Thyroid gland (tissue), 4 donors: ENCODE data around the gene CTPS1. TPM values are rescaled to one million over a fixed set of nuclear protein-coding genes. Genes with fewer than 3 reads are reported as not detected.

Source experiments
- DNase-seq, 2 donors: peaks; one replicate each; pipeline ENCODE4 v3.0.0-alpha.2; 2019
- H3K27ac ChIP-seq, 3 donors: fragments of 200-600 bp; sonication (generic); 1 replicate in 2 of 3; 2 replicates in 1 of 3; pipeline ENCODE4 v1.5.1; 2016 to 2019; ENCODE audit warnings: mild to moderate bottlenecking in 1 of 3, moderate library complexity in 1 of 3
- H3K27me3 ChIP-seq: fragments of 200-600 bp; sonication (generic); one replicate; pipeline ENCODE4 v1.5.1; 2019
- H3K36me3 ChIP-seq, 2 donors: fragments of 200-600 bp; sonication (generic); one replicate each; pipeline ENCODE4 v1.5.1; 2016 to 2019
- H3K4me1 ChIP-seq, 2 donors: fragments of 200-600 bp; sonication (generic); one replicate each; pipeline ENCODE4 v1.5.1; 2017 to 2019
- H3K4me3 ChIP-seq, 3 donors: fragments of 200-600 bp; sonication (generic); replicated peaks in 1 of 3; 1 replicate in 2 of 3; 2 replicates in 1 of 3; pipeline ENCODE4 v1.5.1; 2016; ENCODE audit warnings: mild to moderate bottlenecking in 1 of 3
- H3K9me3 ChIP-seq: fragments of 200-600 bp; sonication (generic); one replicate; pipeline ENCODE4 v1.5.1; 2017
- CTCF ChIP-seq, 6 experiments: fragments of 200-600 bp in 3 of 6; fragments of 450-650 bp in 3 of 6; sonication (generic) in 3 of 6; IDR thresholded peaks; one replicate each; pipeline ENCODE4 v1.5.1; 2016 to 2019; ENCODE audit warnings: antibody characterized with exemption in 6 of 6, mild to moderate bottlenecking in 2 of 6, inconsistent platforms in 1 of 6, moderate library complexity in 1 of 6
- POLR2A ChIP-seq, 2 donors: fragments of 450-650 bp; IDR thresholded peaks; one replicate each; pipeline ENCODE4 v1.6.1; 2017; ENCODE audit warnings: antibody characterized with exemption in 2 of 2, mild to moderate bottlenecking in 2 of 2, moderate library complexity in 1 of 2
- WGBS, 2 donors: methylation state at CpG; one replicate each; pipeline ENCODE4 v1.1.5; 2017; 5-methylcytosine and 5-hydroxymethylcytosine counted together
- intact Hi-C: fragments of 100-400 bp; cut with DNase I; formaldehyde crosslinking; loops from one replicate; pipeline ENCODE4 v1.15.1; 2023
- total RNA-seq, 4 donors: library from RNA; depleted of rRNA; stranded (reverse); fragments of >200 nt; gene quantifications; one replicate each; pipeline ENCODE4 v1.2.3, GENCODE V29; 2016

CTPS1 gene
- 10 to 100 TPM; 10.1 to 20.3 (median 11.8) TPM for total RNA-seq

- peak within 1 kb of the TSS; percentile 94 to 96 (median 94) for H3K27ac ChIP-seq
- peaks cover 23 to 38% of the 10 kb centered on the region in 2 donors for H3K4me1 ChIP-seq
- H3K9me3 ChIP-seq = no peaks in the 10 kb centered on the region
- 0% methylated on average over 5 to 14 of the region's 96 CpGs for WGBS, 2 donors
- intact Hi-C loops = no loop called here
- peak within 1 kb of the TSS; percentile 22 to 69 (median 58) for H3K4me3 ChIP-seq
- TF ChIP-seq POLR2A (IDR thresholded peaks at IDR 0.05) = peak in 1 of 2 donors; percentile 96
- TF ChIP-seq CTCF (IDR thresholded peaks at IDR 0.05) = peak in 1 of 6 experiments; percentile 9
- no peaks in the 10 kb centered on the region for H3K36me3 ChIP-seq
- peak; percentile 95 to 97 for DNase-seq
- H3K27me3 ChIP-seq = no peaks in the 10 kb centered on the region
Observed at GRCh38 chr1:40979241-40980067, at the start of gene CTPS1. Gene CTPS1 (plus strand): TSS chr1:40979696. CDS start chr1:40983291, 3,595 bp downstream.

- no peak for DNase-seq
Observed at GRCh38 chr1:40930174-40930964, 49.1 kb upstream of the CTPS1 start.

GRCh38 chr1:40931601-40932000, 47.9 kb upstream of the CTPS1 start:
- WGBS, 2 donors = 71 to 76% methylated on average over 5 of the region's 5 CpGs
- Histone ChIP-seq H3K4me1 (no peaks in the 10 kb centered on the region), H3K27ac (no peak overlapping the region), H3K9me3 (no peaks in the 10 kb centered on the region), H3K27me3 (no peaks in the 10 kb centered on the region), H3K4me3 (no peak overlapping the region), H3K36me3 (no peaks in the 10 kb centered on the region)
- no peak for DNase-seq
- intact Hi-C loops = no loop called here
- no peak for TF ChIP-seq CTCF (IDR thresholded peaks at IDR 0.05)
- TF ChIP-seq POLR2A (IDR thresholded peaks at IDR 0.05) = no peak

More at GRCh38 chr1:40930174-40930964, 49.1 kb upstream of the CTPS1 start:
- no peak overlapping the region for H3K4me3 ChIP-seq
- H3K27me3 ChIP-seq = no peaks in the 10 kb centered on the region
- 77 to 82% methylated on average over 7 of the region's 8 CpGs for WGBS, 2 donors
- TF ChIP-seq POLR2A (IDR thresholded peaks at IDR 0.05) = no peak
- no peak for TF ChIP-seq CTCF (IDR thresholded peaks at IDR 0.05)
- no peaks in the 10 kb centered on the region for H3K9me3 ChIP-seq
- intact Hi-C loops = no loop called here
- no peak overlapping the region for H3K27ac ChIP-seq
- H3K36me3 ChIP-seq = no peaks in the 10 kb centered on the region
- no peaks in the 10 kb centered on the region for H3K4me1 ChIP-seq

GRCh38 chr1:40932006-40932405, 47.5 kb upstream of the CTPS1 start:
- H3K9me3 ChIP-seq = no peaks in the 10 kb centered on the region
- H3K4me1 ChIP-seq = peaks cover 0 to under 1% of the 10 kb centered on the region in 2 donors
- 67 to 81% methylated on average over 4 of the region's 4 CpGs for WGBS, 2 donors
- intact Hi-C loops = no loop called here
- H3K4me3 ChIP-seq = no peak overlapping the region
- no peak for TF ChIP-seq CTCF (IDR thresholded peaks at IDR 0.05)
- TF ChIP-seq POLR2A (IDR thresholded peaks at IDR 0.05) = no peak
- H3K36me3 ChIP-seq = no peaks in the 10 kb centered on the region
- no peak overlapping the region for H3K27ac ChIP-seq
- no peaks in the 10 kb centered on the region for H3K27me3 ChIP-seq
- no peak for DNase-seq
